HUDEP-2 (cell line): ENCODE data around the gene DNAH14.
A peak's percentile ranks its signal among the peaks of the same experiment; 100 is the strongest.

Source experiments
- DNase-seq, 76 experiments: peaks; one replicate each; lab custom pipeline; 2025; ENCODE audit not compliant: unreplicated experiment in 76 of 76; lab: John Stamatoyannopoulos, UW

The DNAH14 gene

GRCh38 chr1:225422795-225423517 is 493.5 kb downstream of the DNAH14 start:
- no peak for DNase-seq

- DNase-seq = no peak
These were observed 494.0 kb downstream of the DNAH14 start for GRCh38 chr1:225423518-225423855.

- DNase-seq = no peak
These were observed 495.2 kb downstream of the DNAH14 start for GRCh38 chr1:225424562-225425200.

- no peak for DNase-seq
These were observed 495.8 kb downstream of the DNAH14 start for GRCh38 chr1:225425201-225425786.

GRCh38 chr1:225426395-225427234 is 497.1 kb downstream of the DNAH14 start:
- DNase-seq = peak in 9 of 76 experiments; percentile 9 to 40 (median 21)

GRCh38 chr1:225427235-225428067 is 498.0 kb downstream of the DNAH14 start, which contains the start of gene LBR:
Gene LBR, minus strand, starts transcription at chr1:225428038. Its CDS starts 3,963 bp downstream, at chr1:225424075.
- peak in 1 of 76 experiments; percentile 59 for DNase-seq

GRCh38 chr1:225428068-225428880 is 498.8 kb downstream of the DNAH14 start:
- DNase-seq = peak; percentile 22 to 95 (median 90)

- peak in 2 of 76 experiments; percentile 15 for DNase-seq
These were observed 499.5 kb downstream of the DNAH14 start for GRCh38 chr1:225428881-225429455.

GRCh38 chr1:225430301-225430700 is 500.8 kb downstream of the DNAH14 start:
- no peak for DNase-seq

- DNase-seq = no peak
These were observed 501.8 kb downstream of the DNAH14 start for GRCh38 chr1:225431081-225431863.

GRCh38 chr1:225434046-225434445 is 504.6 kb downstream of the DNAH14 start:
- DNase-seq = no peak

GRCh38 chr1:225435076-225435475 is 505.6 kb downstream of the DNAH14 start:
- DNase-seq = no peak

GRCh38 chr1:225435487-225435886 is 506.0 kb downstream of the DNAH14 start:
- no peak for DNase-seq

- peak in 17 of 76 experiments; percentile 6 to 35 (median 21) for DNase-seq
These were observed 506.5 kb downstream of the DNAH14 start for GRCh38 chr1:225435957-225436392.

GRCh38 chr1:225437710-225438437 is 508.4 kb downstream of the DNAH14 start:
- peak in 1 of 76 experiments; percentile 10 for DNase-seq

- no peak for DNase-seq
These were observed 511.1 kb downstream of the DNAH14 start for GRCh38 chr1:225440380-225441221.
